Measurements from ENCODE around the gene PALLD. TPM values are rescaled to one million over a fixed set of nuclear protein-coding genes. Genes with fewer than 3 reads are reported as not detected.

Gene PALLD
- total RNA-seq, 1 donor from 2014 or later, result 12.1 TPM

DNA sequence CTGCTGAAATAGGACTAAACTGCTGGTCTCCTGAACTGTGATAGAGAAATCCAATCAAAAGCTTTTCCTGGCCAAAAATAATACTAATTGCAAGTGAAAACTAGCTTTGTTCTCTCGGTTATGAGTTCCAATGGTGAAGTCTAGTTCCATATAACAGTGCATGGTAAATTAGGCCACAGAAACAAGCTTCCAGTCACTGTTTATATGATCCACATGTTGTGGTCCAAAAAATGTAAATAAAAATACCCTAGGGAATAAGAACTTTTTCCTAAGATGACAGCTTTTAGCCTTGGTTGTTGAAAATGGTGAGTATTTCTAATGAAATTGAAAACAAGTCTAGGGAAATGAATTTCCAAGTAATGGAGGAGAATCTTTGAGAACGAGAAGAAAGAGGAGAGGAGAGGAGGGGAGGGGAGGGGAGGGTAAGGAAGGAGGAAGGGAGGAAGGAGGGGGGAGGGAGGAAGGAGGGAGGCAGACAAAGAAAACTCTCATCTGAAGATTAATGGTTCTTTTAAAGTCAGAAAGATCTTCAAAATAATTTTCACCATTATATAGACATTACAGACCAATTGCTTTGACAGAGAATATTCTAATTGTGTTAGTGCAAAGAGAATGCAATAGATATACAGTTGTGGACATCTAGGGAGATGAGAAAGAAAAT, 26.1 kb downstream of the PALLD start:
- intact Hi-C loops (cut with micrococcal nuclease), result no loop called here

DNA sequence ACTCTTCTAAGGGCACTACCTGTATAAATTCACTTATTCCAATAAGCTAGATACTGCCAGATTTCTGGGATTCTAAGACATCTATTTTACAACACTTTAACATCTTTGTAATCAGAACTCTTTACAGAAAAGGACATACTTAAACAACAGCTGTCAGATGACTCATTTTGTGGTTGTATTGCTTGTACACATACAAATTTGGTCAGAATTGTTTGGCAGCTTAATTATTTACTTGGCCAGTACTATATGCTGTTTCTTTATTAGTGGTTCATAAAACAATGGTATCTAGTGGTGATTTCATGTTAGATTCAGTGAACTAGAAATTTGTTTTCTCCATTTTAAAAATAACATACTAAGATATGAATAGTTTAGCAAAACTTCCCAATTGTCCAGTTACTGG, 27.2 kb downstream of the PALLD start:
- intact Hi-C loops (cut with micrococcal nuclease), result no loop called here

- intact Hi-C loops (cut with micrococcal nuclease), result no loop called here
These were observed 28.0 kb downstream of the PALLD start for GRCh38 chr4:168524897-168525296.

DNA sequence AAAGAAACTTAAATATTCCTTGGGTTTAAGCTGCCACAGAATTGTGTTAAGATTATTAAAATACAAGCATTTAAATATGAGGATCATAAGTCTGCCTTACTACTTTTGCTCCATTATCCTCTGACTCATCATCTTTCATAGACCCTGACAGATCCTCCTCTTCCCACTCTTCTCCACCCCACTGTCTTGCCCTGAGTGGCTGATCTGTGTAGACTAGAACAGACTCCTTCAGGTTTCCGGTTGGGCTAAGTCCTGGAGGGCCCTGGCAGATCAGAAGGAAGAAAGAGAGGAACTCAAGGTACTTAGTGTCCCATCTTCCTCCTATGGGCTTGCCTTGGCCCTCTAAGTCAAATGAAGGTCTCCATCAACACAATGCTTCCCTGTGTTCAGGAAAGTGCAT, 30.7 kb downstream of the PALLD start:
- intact Hi-C loops (cut with micrococcal nuclease), result no loop called here

DNA sequence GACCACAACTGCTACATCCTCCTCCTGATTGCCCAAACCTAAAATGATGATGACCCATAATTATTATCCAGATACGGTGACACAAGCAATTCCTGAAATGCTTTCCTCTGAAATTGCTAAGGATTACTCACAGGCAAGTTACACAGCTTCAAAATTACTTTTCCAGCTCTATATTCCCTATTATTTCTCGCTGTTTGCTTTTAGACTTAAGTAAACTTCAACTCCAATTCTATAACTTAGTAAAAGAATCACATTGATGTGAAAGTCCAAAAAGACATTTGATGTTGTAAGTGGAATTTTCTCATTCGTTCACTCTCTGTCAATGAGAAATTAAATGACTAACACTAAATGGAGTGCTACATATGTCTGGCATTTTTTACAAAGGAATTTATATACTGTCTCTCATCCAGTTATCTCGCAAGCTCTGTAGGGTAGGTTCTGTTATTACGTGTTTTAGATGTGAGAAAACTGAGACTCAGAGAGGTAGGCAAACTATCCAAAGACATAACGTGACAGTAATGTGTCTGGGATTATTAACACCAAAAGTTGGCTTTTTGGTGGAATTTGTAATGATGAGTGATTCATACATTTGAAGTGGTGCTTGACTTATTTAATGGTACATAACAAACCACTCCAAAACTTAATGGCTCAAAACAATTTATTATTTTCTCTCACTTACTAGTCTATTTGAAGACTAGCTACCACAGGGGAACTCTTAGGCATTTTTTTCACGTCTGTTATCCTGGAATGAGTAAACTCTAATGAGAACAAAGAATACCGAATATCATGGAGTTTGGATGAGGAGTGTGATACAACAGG, 31.5 kb downstream of the PALLD start:
- intact Hi-C loops (cut with micrococcal nuclease), result no loop called here

DNA sequence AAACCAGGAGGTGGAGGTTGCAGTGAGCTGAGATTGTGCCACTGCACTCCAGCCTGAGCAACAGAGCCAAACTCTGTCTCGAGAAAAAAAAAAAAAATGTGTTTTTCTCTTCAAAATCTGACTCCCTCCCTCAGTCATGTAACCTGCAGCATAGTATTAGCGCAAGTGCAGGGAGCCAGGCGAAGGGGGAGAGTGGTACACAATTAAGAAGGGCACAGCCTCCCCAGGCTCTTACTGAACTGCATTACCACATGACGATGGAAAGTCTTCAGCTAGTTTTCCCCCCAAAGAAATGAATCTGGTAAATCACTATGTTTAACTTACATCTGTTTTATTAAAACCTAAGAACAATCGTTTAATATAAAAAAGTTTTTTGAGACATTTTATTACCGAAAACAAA, 32.4 kb downstream of the PALLD start:
- intact Hi-C loops (cut with micrococcal nuclease), result no loop called here

DNA sequence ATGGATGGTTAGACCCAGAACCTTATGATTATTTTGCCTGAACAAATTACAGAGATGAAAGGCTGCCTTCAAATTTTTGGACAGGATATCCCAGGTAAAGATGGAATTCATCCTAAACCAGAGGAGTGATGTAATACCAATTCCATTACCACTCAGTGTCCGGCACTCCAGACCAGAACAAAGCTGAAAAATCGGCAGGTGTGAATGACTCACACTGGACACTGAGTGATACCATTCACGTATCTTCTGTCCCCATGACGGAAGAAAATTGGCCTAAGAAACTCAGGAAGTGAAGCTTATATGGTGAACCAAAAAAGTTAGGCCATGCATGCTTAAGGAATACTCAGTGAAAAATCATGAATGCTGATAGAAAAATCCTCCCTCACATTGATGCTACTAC, 34.5 kb downstream of the PALLD start:
- intact Hi-C loops (cut with micrococcal nuclease), result no loop called here

DNA sequence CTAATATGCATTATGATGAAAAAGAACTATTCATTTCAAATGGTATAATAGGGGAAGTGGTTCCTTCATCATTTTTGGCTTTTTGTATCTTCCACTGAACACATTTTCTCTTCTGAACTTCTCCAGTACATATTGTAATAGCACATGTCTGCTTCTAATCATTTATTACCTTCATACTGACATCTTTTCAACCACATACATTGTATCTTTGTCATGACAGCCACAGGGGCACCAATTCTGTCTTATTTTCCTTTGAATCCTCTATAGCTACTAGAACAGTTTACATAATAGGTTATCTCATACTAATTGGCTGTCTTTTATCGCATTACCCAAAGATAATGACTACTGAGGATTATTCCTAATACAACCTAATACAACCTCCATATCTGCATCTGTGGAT, 37.7 kb downstream of the PALLD start:
- intact Hi-C loops (cut with micrococcal nuclease), result no loop called here

DNA sequence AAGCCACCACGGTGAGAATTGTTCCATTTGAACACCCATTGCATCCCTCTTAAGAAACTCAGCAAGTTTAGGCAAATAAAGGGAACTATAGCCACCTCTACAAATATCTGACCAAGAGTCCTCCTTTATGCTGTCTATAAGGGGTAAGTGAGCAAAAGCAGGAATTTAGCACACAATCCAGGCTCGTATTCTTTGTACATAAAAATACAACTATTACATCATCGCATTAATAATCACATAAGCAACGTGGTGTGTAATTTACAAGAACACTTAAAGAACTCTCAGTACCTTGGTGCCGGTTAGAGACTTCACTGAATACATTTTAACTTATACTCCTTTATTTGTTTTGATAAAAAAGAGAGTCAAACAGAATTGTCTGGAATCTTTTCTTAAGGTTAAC, 38.8 kb downstream of the PALLD start:
- intact Hi-C loops (cut with micrococcal nuclease), result no loop called here

- intact Hi-C loops (cut with micrococcal nuclease), result no loop called here
These were observed 39.6 kb downstream of the PALLD start for GRCh38 chr4:168536448-168536847.

DNA sequence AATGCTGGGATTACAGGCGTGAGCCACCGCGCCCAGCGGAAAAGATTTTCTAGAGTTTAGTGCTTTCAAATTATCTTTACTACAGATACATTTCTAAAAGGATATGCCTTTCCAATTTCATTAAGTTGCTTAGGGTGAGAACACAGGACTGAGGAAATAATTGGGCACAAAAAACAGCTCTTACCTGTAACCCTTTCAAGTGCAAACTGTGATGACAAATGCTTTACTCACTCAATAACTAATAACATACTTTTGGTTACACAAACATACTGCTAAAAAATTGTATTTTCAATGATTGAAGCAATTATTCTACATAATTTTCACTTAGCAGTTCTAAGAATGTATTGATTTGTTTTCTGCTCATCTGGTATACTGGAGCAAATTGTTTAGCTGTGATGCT, 40.2 kb downstream of the PALLD start:
- intact Hi-C loops (cut with micrococcal nuclease), result no loop called here

DNA sequence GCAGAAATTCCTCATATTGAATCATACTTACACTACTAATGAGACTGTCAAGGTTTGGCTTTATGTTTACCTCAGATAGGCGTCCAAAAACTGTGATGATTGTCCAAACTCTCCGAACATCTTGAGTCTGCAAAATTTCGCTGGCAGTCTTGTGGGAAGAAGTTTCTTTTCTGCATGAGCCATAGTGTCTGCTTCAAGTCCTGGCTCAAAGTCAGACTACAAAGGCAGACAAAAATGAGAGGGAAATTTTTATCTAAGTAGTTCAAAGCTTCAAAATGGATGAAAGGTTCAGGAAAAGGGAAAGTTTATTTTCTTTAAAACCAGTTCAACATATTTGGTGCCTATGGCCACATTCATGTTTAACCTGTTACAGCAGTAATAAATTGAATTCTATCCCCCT, 40.7 kb downstream of the PALLD start:
- intact Hi-C loops (cut with micrococcal nuclease), result no loop called here

DNA sequence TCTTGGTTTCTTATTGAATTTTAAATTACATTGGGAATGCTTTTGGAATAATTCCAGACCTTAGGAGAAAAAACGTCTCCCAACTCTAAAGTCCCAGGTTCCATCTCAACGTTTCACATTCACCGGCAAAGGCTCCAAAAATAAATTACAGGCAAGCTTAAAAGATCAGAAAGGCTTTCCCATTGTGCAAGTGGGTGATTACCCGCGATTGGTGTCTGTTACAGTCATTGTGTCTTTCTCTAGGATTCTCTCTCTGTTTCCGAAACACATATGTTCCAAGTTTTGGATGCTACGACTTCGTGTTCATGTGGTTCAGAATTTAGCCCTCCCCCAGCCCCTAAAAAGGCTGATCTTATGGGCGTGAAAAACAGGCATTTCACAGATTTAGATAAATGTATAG, 41.8 kb downstream of the PALLD start:
- intact Hi-C loops (cut with micrococcal nuclease), result no loop called here

- intact Hi-C loops (cut with micrococcal nuclease), result no loop called here
These were observed 43.2 kb downstream of the PALLD start for GRCh38 chr4:168540086-168540485.

DNA sequence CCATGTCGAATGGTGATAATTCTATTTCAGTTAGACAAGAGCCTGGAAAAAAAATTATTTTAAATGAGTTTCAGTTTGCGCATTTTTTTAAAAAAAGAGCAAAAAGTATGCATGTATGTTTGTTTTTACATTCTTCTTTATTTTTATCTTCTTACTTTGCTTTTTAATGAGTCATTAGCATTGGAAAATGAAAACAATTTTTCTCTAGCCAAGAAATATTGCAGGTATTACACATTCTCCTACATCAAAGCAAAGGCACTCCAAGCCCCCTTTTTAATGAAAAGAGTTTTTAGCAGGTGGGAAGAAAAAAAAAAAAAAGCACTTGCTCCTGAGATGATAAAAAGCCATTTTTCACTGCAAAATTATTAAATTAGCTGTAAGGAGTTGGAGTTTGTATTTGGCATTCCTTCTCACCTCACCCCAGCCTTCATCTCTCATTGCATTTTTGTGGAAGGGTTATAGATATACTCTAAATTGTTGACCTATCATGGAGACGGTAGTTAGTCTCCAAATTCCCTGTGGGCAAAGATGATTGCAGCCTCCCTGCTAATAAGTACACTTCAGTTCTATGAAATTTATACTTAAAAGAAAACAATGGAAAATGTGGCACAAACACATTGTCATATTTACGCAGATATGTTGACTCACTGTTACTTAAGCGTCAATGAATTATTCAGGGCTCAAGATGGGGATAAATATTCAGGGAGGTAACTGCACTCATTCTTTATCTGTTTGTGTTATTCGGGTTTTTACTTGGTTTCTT, 43.8 kb downstream of the PALLD start:
- intact Hi-C loops (cut with micrococcal nuclease), result no loop called here

- intact Hi-C loops (cut with micrococcal nuclease), result no loop called here
These were observed 44.6 kb downstream of the PALLD start for GRCh38 chr4:168541266-168541953.

- intact Hi-C loops (cut with micrococcal nuclease), result no loop called here
These were observed 52.3 kb downstream of the PALLD start for GRCh38 chr4:168549143-168549542.

DNA sequence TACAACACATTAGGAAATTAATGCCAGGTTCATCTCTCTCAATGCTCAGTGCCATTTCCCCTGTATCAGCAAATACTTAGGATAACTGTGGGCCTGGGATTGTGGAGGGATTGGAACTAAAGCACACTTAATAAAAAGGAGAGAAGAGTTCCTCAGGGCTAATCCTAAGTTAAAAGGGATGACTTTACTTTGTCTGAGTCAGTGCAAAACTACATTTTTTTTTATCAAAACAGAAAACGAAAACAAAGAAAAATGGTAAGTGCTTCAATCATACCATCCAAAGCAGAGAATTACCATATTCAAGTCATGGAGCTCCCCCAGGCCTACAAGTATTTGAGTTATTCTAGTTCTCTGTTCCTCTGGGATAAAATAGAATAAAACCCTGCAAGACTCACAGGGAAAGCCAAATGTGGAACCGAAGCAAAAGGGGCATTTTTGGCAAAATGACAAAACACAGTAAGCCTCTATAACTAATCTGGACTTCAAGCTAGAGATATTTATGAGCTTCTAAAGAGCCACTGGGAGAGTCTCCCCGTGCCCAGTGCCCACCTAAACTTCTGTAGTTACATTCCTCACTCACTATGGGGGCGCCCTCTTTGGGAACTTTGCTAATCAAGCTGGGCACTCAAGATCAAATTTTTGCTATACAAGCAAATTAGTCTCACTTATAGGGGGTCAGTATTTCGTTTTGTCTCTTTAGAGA, 53.4 kb downstream of the PALLD start:
- intact Hi-C loops (cut with micrococcal nuclease), result no loop called here

GRCh38 chr4:168551211-168551610, 54.4 kb downstream of the PALLD start:
- intact Hi-C loops (cut with micrococcal nuclease), result no loop called here

DNA sequence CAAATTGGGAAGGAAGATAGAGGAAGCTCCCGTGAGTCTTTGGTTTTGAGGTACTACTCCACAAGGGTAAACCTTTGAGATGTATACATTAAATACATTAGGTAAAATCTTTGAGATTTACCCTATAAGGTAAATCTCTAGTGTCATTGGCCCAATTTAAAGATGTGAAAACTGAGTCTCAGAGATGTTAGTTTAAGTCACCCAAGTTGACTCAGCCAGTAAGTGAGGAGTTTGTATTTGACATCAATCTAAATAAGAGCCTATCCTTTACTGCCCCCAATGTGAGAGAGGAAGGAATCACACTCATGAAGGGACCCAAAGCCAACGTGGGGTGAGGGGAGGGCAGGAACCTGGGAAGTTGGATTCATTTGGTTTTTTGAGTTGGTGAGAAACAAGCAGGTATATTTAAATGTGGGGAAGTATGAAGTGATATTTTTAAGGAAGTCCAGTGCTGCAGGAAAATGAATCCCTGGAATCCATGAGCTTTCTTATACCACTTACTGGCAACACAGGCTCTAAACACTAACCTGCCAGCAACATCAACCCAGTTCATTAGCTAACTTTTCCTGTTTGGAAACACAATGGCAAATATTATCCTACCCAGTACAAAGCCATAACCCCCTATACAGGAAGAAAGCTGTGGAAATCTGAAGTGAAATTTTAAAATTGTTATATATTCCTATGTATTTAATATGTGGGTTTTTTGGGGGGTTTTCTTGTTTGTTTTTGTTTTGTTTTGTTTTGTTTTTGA, 55.3 kb downstream of the PALLD start:
- intact Hi-C loops (cut with micrococcal nuclease), result loop anchor here (1.0 kb wide), 2 partner anchors 38 to 369 kb away; no protein-coding TSS in a partner anchor

Measured in T-helper 1 cell treated with Interleukin-12 subunit alpha and Interleukin-12 subunit beta and Interleukin-4 antibody, amounts not matched to agents 30 ng/mL and 1 ng/mL, for 36 hours (primary cell).